ENCODE data around the gene CD68. TPM values are rescaled to one million over a fixed set of nuclear protein-coding genes. Genes with fewer than 3 reads are reported as not detected.

CD68 gene
- total RNA-seq, 2 donors from 2014 or later: 16.2 to 54.2 TPM

- Histone ChIP-seq H3K36me3 (peaks cover 5% of the 10 kb centered on the region), H3K4me1 (peaks cover 0 to 49% of the 10 kb centered on the region in 2 donors), H3K9me3 (no peaks in the 10 kb centered on the region), H3K27me3 (no peaks in the 10 kb centered on the region), H3K4me3 (no peak overlapping the region), H3K27ac (peak overlapping the region; percentile 38 to 57)
- DNase-seq (ENCODE audit: low spot score): no peak
- no peak for TF ChIP-seq CTCF (IDR thresholded peaks at IDR 0.05)
Measured at GRCh38 chr17:7611635-7612293, 32.3 kb downstream of the CD68 start.

GRCh38 chr17:7612294-7612640 is 32.8 kb downstream of the CD68 start:
- DNase-seq (ENCODE audit: low spot score): no peak
- no peak for TF ChIP-seq CTCF (IDR thresholded peaks at IDR 0.05)
- no peak overlapping the region for H3K4me3 ChIP-seq
- H3K4me1 ChIP-seq: peaks cover 0 to 46% of the 10 kb centered on the region in 2 donors
- H3K27me3 ChIP-seq: no peaks in the 10 kb centered on the region
- peaks cover 5% of the 10 kb centered on the region for H3K36me3 ChIP-seq
- H3K27ac ChIP-seq: peak overlapping the region in 1 of 2 donors; percentile 57
- no peaks in the 10 kb centered on the region for H3K9me3 ChIP-seq

GRCh38 chr17:7613769-7614424 is 34.5 kb downstream of the CD68 start:
- peaks cover 0 to 46% of the 10 kb centered on the region in 2 donors for H3K4me1 ChIP-seq
- peak overlapping the region; percentile 83 to 93 for H3K4me3 ChIP-seq
- no peak for TF ChIP-seq CTCF (IDR thresholded peaks at IDR 0.05)
- no peaks in the 10 kb centered on the region for H3K27me3 ChIP-seq
- H3K36me3 ChIP-seq: peaks cover 5% of the 10 kb centered on the region
- no peaks in the 10 kb centered on the region for H3K9me3 ChIP-seq
- H3K27ac ChIP-seq: peak overlapping the region; percentile 93 to 94
- no peak for DNase-seq (ENCODE audit: low spot score)

- Histone ChIP-seq H3K27ac (peak within 1 kb of the TSS; percentile 93 to 94), H3K9me3 (no peaks in the 10 kb centered on the region), H3K4me3 (peak within 1 kb of the TSS; percentile 83 to 93), H3K4me1 (peaks cover 0 to 46% of the 10 kb centered on the region in 2 donors), H3K36me3 (peaks cover 5% of the 10 kb centered on the region), H3K27me3 (no peaks in the 10 kb centered on the region)
- peak; percentile 100 for DNase-seq (ENCODE audit: low spot score)
- TF ChIP-seq CTCF (IDR thresholded peaks at IDR 0.05): peak in 1 of 2 donors; percentile 70
Measured at GRCh38 chr17:7614425-7615264, 35.2 kb downstream of the CD68 start, which contains the start of gene FXR2. TSS of gene FXR2 (minus strand) at chr17:7614897. CDS start at chr17:7614532, 365 bp downstream.

GRCh38 chr17:7615265-7615747 is 35.9 kb downstream of the CD68 start:
- DNase-seq (ENCODE audit: low spot score): no peak
- Histone ChIP-seq H3K9me3 (no peaks in the 10 kb centered on the region), H3K27me3 (no peaks in the 10 kb centered on the region), H3K27ac (peak overlapping the region; percentile 93 to 94), H3K4me3 (peak overlapping the region; percentile 26 to 55), H3K4me1 (peaks cover 0 to 41% of the 10 kb centered on the region in 2 donors), H3K36me3 (peaks cover 5% of the 10 kb centered on the region)
- no peak for TF ChIP-seq CTCF (IDR thresholded peaks at IDR 0.05)
